Dendritic cell treated with granulocyte-macrophage colony-stimulating factor and Interleukin-4, amounts not matched to agents 40 ng/mL and 50 ng/mL, for 4 days (primary cell): Measurements from ENCODE around the gene GTF3C6.
A peak's percentile ranks its signal among the peaks of the same experiment; 100 is the strongest.
"Not testable (repeated sequence)": the region's sequence is repeated elsewhere in the genome, so short reads cannot be mapped to it uniquely, and the experiment has no call there.

ENCODE experiments used
- H3K27ac Mint-ChIP-seq: one replicate; pipeline ENCODE4 v1.8.0; 2022; ENCODE audit warnings: mild to moderate bottlenecking, mixed read lengths
- H3K27me3 Mint-ChIP-seq: one replicate; pipeline ENCODE4 v1.8.0; 2022; ENCODE audit warnings: mild to moderate bottlenecking, mixed read lengths
- H3K36me3 Mint-ChIP-seq: one replicate; pipeline ENCODE4 v1.8.0; 2022; ENCODE audit warnings: low read depth, mixed read lengths
- H3K4me1 Mint-ChIP-seq: one replicate; pipeline ENCODE4 v1.8.0; 2022; ENCODE audit warnings: low read depth, mixed read lengths
- H3K4me3 Mint-ChIP-seq: one replicate; pipeline ENCODE4 v1.8.0; 2022; ENCODE audit warnings: mild to moderate bottlenecking, moderate library complexity, mixed read lengths
- H3K9me3 Mint-ChIP-seq: one replicate; pipeline ENCODE4 v1.8.0; 2022; ENCODE audit warnings: mixed read lengths
- intact Hi-C: fragments of 100-400 bp; cut with micrococcal nuclease; formaldehyde crosslinking; loops from one replicate; pipeline ENCODE4 v1.15.0; 2022

GTF3C6 gene

DNA sequence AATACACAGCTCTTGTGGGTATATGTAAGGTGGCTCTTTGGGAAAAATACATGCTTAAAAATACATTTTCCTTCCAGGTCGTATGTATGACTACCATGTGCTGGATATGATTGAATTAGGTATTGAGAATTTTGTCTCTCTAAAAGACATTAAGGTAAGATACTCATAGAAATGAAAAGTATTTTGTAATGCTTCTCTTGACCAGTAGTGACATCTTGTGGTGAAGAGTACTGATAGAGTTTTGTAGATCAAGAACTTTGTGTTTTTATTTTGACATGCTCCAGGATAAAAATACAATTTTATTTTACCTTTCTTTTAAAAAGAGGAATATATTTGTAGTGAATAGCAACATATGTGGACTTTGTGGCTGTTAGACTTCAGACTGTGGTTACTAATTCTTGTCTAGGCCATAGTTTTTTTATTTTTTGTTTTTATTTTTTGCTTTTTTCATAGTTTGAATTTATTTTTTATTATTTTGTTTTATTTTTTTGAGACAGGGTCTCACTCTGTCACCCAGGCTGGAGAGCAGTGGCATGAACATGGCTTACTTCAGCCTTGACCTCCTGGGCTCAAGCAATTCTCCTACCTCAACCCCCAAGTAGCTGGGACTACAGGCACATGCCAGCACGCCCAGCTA is 41.2 kb downstream of the GTF3C6 start:
- no peaks in the 10 kb centered on the region for H3K4me1 Mint-ChIP-seq
- no peaks in the 10 kb centered on the region for H3K9me3 Mint-ChIP-seq
- no peak overlapping the region for H3K4me3 Mint-ChIP-seq
- H3K36me3 Mint-ChIP-seq, result peaks cover 92% of the 10 kb centered on the region
- H3K27ac Mint-ChIP-seq, result no peak overlapping the region
- H3K27me3 Mint-ChIP-seq, result no peaks in the 10 kb centered on the region
- intact Hi-C loops, result loop anchor here (1.0 to 5.0 kb wide), 2 partner anchors 312 to 471 kb away; no protein-coding TSS in a partner anchor

DNA sequence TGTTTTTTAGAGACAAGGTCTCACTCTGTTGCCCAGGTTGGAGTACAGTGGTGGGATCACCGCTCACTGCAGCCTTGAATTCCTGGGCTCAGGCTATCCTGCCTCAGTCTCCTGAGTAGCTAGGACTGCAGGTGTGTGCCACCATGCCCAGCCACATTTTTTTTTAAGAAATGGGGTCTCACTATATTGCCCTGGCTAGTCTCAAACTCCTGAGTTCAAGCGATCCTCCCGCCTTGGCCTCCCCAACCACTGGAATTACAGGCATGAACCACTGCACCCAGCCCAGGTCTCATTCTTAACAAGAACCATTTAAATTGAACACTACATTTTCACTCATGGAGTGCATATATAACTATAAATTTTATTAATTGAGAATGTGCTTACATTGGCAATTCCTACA is 43.8 kb downstream of the GTF3C6 start:
- no peaks in the 10 kb centered on the region for H3K27me3 Mint-ChIP-seq
- intact Hi-C loops, result no loop called here
- no peaks in the 10 kb centered on the region for H3K9me3 Mint-ChIP-seq
- no peak overlapping the region for H3K4me3 Mint-ChIP-seq
- H3K4me1 Mint-ChIP-seq, result no peaks in the 10 kb centered on the region
- peaks cover 92% of the 10 kb centered on the region for H3K36me3 Mint-ChIP-seq
- H3K27ac Mint-ChIP-seq, result no peak overlapping the region

DNA sequence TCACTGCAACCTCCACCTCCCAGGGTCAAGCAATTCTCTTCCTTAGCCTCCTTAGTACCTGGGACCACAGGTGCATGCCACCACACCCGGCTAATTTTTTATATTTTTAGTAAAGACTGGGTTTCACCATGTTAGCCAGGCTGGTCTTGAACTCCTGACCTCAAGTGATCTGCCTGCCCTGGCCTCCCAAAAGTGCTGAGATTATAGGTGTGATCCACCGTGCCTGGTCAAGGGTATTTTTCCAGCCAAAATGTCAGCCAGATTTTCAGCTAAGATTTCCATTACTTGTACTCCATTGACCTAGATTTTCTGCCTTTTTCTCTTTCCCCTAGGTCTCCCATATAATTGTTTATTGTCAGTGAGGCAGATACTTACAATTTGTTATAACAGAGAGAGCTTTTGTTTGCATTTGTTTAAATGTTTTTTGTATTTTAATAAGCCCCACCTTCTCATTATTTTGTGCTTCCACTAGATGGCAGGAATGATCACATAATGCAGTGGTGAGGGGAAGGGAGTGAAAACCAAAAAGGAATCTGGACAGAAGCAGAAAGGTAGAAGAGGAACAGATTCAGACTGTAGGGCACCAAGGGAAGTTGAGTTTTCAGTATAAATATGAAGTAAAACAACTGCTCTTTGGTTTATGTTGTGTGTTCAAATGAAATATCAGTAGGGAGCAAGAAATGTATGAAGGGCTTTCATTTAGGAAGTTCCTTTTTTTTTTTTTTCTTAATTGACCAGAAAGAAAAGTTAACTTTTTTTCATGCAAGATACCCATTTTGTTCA is 53.0 kb downstream of the GTF3C6 start:
- Mint-ChIP-seq H3K9me3 (no peaks in the 10 kb centered on the region), H3K27ac (peak overlapping the region; percentile 40), H3K36me3 (peaks cover 86% of the 10 kb centered on the region), H3K27me3 (no peaks in the 10 kb centered on the region), H3K4me1 (peaks cover 11% of the 10 kb centered on the region), H3K4me3 (no peak overlapping the region)
- intact Hi-C loops, result loop anchor here (1.0 kb wide), 1 partner anchor 199 kb away; no protein-coding TSS in a partner anchor

DNA sequence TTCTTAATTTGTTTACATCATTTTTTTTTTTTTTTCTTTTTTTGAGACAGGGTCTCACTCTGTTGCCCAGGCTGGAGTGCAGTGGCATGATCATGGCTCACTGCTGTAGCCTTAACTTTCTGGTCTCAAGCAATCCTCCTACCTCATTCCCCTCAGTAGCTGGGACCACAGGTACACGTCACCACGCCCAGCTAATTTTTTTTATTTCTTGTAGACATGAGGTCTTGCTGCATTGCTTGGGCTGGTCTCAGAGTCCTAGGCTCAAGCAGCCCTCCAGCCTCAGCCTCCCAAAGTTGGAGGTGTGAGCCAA is 53.6 kb downstream of the GTF3C6 start:
- Mint-ChIP-seq H3K9me3 (no peaks in the 10 kb centered on the region), H3K4me1 (peaks cover 11% of the 10 kb centered on the region), H3K36me3 (peaks cover 86% of the 10 kb centered on the region), H3K27ac (peak overlapping the region; percentile 40), H3K4me3 (no peak overlapping the region), H3K27me3 (no peaks in the 10 kb centered on the region)
- intact Hi-C loops, result no loop called here

DNA sequence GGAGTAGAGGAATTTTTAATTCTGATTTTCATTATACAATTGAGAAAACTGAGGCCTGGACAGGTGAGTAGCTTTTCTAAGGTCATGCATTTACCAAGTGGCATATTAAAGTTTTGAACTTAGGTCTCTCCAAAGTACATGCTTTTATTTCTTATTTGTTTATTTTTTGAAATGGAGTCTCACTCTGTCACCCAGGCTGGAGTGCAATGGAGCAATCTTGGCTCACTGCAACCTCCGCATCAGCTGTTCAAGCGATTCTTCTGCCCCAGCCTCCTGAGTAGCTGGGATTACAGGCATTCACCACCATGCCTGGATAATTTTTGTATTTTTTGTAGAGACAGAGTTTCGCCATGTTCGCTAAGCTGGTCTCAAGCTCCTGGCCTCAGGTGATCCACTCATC is 54.0 kb downstream of the GTF3C6 start:
- H3K4me3 Mint-ChIP-seq, H3K27me3 Mint-ChIP-seq, H3K9me3 Mint-ChIP-seq, intact Hi-C loops, H3K27ac Mint-ChIP-seq: not testable (repeated sequence)
- H3K4me1 Mint-ChIP-seq, result peaks cover 11% of the 10 kb centered on the region
- H3K36me3 Mint-ChIP-seq, result peaks cover 87% of the 10 kb centered on the region

DNA sequence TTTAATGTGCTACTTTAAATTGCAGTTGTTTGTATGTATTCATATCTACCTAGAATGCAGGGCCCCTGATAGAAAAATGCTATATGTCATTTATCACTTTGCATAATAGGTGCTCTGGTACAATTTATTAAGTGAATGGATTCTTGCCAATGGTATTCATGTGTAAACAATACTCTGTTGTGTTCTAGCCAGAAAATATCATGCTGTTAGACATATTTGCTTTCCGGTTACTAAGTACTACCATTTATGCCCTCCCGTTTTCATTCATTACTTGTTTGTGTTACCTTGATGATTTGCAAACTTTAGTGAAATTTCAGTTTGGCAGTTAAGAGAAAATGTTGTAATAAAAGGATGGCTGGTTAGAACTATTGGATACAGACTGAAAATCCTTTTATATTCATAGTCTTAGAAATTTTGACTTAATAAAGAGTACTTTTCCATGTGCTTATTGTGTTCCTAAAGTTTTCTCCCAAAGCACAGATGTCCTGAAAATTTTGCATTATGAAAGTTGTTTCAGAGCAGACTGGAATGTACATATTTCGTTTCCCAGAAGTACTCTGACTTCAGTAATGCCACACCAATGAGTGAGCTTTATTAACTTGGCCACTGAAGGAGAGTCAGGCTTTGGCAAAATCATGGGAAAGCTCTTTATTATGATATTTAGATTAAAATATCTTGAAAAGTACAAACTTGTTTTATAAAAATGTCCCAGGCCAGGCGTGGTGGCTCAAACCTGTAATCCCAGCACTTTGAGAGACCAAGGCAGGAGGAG is 54.8 kb downstream of the GTF3C6 start:
- Mint-ChIP-seq H3K27ac (no peak overlapping the region), H3K4me1 (peaks cover 11% of the 10 kb centered on the region), H3K4me3 (no peak overlapping the region), H3K36me3 (peaks cover 90% of the 10 kb centered on the region), H3K27me3 (no peaks in the 10 kb centered on the region), H3K9me3 (no peaks in the 10 kb centered on the region)
- intact Hi-C loops, result no loop called here

DNA sequence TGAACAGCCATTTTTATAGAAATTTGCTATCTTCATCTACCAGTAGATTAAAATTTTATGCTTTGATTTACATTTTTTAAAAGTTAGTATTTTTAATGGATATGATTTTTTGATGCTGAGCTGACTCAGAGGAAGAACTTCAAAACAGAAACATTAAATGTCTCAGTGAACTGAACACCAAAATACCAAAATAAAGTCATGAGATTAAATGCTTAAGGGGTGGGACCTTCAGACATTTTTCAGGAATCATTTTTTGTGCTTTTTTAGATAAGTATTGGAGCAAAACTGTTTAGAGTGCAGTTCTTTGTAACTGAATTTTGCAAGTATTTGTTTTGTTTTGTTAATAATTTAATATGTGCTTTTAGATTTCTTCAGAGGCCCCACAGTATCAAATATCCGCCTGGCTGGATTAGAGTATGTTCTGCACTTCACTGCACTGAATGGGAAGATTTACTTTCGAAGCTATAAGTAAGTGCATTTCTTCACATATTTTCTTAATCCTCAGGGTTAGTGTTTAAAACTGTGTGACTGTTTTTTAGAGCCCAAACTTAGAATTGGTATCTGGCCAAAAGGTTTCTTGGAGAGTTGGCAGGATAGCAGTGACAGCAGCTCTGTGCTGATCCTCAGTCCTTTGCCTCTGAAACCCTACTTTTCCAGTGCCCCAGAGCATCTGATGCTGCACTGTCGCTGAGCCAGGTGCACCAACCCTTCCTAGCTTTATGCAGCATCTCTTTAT is 57.1 kb downstream of the GTF3C6 start:
- Mint-ChIP-seq H3K27ac (no peak overlapping the region), H3K4me1 (peaks cover 11% of the 10 kb centered on the region), H3K9me3 (no peaks in the 10 kb centered on the region), H3K27me3 (no peaks in the 10 kb centered on the region), H3K36me3 (peaks cover 90% of the 10 kb centered on the region), H3K4me3 (no peak overlapping the region)
- intact Hi-C loops, result no loop called here

DNA sequence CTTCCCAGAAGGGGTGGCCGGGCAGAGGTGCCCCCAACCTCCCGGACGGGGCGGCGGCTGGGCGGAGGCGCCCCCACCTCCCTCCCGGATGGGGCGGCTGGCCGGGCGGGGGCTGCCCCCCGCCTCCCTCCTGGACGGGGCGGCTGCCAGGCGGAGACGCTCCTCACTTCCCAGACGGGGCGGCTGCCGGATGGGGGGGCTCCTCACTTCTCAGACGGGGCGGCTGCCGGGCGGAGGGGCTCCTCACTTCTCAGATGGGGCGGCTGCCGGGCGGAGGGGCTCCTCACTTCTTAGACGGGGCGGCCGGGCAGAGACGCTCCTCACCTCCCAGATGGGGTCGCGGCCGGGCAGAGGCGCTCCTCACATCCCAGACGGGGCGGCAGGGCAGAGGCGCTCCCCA is 58.7 kb downstream of the GTF3C6 start:
- H3K4me3 Mint-ChIP-seq, H3K27ac Mint-ChIP-seq, H3K27me3 Mint-ChIP-seq, H3K4me1 Mint-ChIP-seq, H3K9me3 Mint-ChIP-seq, intact Hi-C loops: not testable (repeated sequence)
- H3K36me3 Mint-ChIP-seq, result peaks cover 84% of the 10 kb centered on the region
